Right lobe of liver (tissue), 6 donors: ENCODE measurements around the gene MPP4. TPM values are rescaled to one million over a fixed set of nuclear protein-coding genes. Genes with fewer than 3 reads are reported as not detected.
"Not testable (repeated sequence)": the region's sequence is repeated elsewhere in the genome, so short reads cannot be mapped to it uniquely, and the experiment has no call there.

Experiments
- ATAC-seq, 4 donors: fragments of 200-7000 bp; cut with Tn5 transposase; one replicate each; pipeline ENCODE4 v1.9.1; 2020; ENCODE audit warnings: mild to moderate bottlenecking in 4 of 4, moderate library complexity in 4 of 4
- DNase-seq, 3 donors: peaks; one replicate each; pipeline ENCODE4 v3.0.0-alpha.2; 2020
- H3K27ac ChIP-seq, 3 donors: fragments of 200-600 bp; one replicate each; pipeline ENCODE4 v1.8.0; 2022
- H3K27me3 ChIP-seq, 2 donors: fragments of 200-600 bp; one replicate each; pipeline ENCODE4 v1.8.0; 2022
- H3K36me3 ChIP-seq, 4 donors: fragments of 200-600 bp; sonication (generic) in 1 of 4; one replicate each; pipeline versions ENCODE4 v1.5.1 to v1.8.0; 2017 to 2022; ENCODE audit warnings: control low read depth in 1 of 4
- H3K4me1 ChIP-seq, 4 donors: fragments of 200-600 bp; sonication (generic) in 1 of 4; one replicate each; pipeline versions ENCODE4 v1.5.1 to v1.8.0; 2017 to 2022; ENCODE audit warnings: control low read depth in 1 of 4
- H3K4me3 ChIP-seq, 3 donors: fragments of 200-600 bp; one replicate each; pipeline ENCODE4 v1.8.0; 2022
- H3K9me3 ChIP-seq, 4 donors: fragments of 200-600 bp; sonication (generic) in 1 of 4; one replicate each; pipeline versions ENCODE4 v1.5.1 to v1.8.0; 2017 to 2022; ENCODE audit warnings: control low read depth in 1 of 4
- POLR2A ChIP-seq: fragments of 450-650 bp; IDR thresholded peaks from one replicate; pipeline ENCODE4 v1.6.1; 2017; ENCODE audit warnings: antibody characterized with exemption, mild to moderate bottlenecking
- WGBS: methylation state at CpG from one replicate; pipeline ENCODE4 v1.1.6; 2018; ENCODE audit warnings: low coverage, low lambda C conversion rate; ENCODE audit not compliant: insufficient coverage; ENCODE audit errors: missing lambda C conversion rate; 5-methylcytosine and 5-hydroxymethylcytosine counted together
- intact Hi-C, 2 donors: fragments of 100-400 bp; cut with DNase I; formaldehyde crosslinking; loops; one replicate each; pipeline versions ENCODE4 v1.11.2 to v1.14.1; 2022
- total RNA-seq, 6 experiments: library from RNA; depleted of rRNA in 2 of 6; stranded (reverse); fragments of >200 nt in 2 of 6; fragmentation: NEBNext Ultra II Directional in 3 of 6; extraction: Animal tissue kit (Norgen Biotek cat#: 25700) in 3 of 6; gene quantifications; one replicate each; pipeline versions ENCODE4 v1.1.0 to v1.2.4, GENCODE V29; 2016 to 2023
- TF ChIP-seq, protein P1 (sequence below), 4 donors: fragments of 200-600 bp in 3 of 4; fragments of 450-650 bp in 1 of 4; IDR thresholded peaks; one replicate each; pipeline versions ENCODE4 v1.5.1 to v1.8.0; 2016 to 2022; ENCODE audit warnings: antibody characterized with exemption in 4 of 4, mild to moderate bottlenecking in 2 of 4
- donor health status: DM: no; HTN: yes; CAD: no.
- donor health status: DM: no; HTN: no; CAD: no.
- donor health status: DM: no; HTN: no; CAD: no.
- donor health status: DM: no; HTN: yes; CAD: no.
- donor health status: DM: no; HTN: yes; CAD: no.

The MPP4 gene
- total RNA-seq, 6 experiments from 2014 or later, result 0.12 to 0.15 TPM; not detected in 4

DNA sequence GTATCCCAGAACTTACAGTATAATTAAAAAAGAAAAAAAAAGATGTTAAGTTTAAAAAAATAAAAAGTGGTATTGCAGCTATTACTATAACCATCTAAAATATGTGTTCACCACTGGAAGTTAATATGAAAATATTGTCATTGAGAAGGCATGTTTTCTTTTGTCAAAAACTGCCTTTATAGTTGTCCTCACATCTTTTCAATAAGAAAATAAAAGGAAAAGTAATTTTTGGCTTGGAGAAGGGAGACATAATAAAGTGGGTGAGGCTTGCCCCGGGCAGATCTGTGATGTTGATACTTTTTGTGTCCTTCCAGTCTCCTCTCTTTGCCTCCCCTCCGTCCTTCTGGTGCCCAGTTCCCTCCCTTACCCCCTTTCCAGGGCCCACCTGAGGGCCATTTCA, 24.9 kb downstream of the MPP4 start:
- WGBS, result 70% methylated on average over 2 of the region's 2 CpGs
- Histone ChIP-seq H3K4me3 (no peak overlapping the region), H3K4me1 (no peaks in the 10 kb centered on the region), H3K27me3 (no peaks in the 10 kb centered on the region), H3K27ac (no peak overlapping the region), H3K36me3 (no peaks in the 10 kb centered on the region), H3K9me3 (no peaks in the 10 kb centered on the region)
- DNase-seq (no peak), ATAC-seq (no peak)
- intact Hi-C loops, result no loop called here
- TF ChIP-seq, protein P1, sequence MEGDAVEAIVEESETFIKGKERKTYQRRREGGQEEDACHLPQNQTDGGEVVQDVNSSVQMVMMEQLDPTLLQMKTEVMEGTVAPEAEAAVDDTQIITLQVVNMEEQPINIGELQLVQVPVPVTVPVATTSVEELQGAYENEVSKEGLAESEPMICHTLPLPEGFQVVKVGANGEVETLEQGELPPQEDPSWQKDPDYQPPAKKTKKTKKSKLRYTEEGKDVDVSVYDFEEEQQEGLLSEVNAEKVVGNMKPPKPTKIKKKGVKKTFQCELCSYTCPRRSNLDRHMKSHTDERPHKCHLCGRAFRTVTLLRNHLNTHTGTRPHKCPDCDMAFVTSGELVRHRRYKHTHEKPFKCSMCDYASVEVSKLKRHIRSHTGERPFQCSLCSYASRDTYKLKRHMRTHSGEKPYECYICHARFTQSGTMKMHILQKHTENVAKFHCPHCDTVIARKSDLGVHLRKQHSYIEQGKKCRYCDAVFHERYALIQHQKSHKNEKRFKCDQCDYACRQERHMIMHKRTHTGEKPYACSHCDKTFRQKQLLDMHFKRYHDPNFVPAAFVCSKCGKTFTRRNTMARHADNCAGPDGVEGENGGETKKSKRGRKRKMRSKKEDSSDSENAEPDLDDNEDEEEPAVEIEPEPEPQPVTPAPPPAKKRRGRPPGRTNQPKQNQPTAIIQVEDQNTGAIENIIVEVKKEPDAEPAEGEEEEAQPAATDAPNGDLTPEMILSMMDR (IDR thresholded peaks at IDR 0.05), result no peak
- TF ChIP-seq POLR2A, result no peak

DNA sequence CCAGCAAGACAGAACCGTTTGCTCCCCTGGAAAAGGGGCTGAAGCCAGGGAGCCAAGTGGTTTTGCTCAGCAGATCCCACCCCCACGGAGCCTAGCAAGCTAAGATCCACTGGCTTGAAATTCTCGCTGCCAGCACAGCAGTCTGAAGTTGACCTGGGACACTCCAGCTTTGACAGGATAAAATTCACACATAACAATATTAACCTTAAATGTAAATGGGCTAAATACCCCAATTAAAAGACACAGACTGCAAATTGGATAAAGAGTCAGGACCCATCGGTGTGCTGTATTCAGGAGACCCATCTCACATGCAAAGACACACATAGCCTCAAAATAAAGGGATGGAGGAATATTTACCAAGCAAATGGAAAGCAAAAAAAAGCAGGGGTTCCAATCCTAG, 27.2 kb downstream of the MPP4 start:
- H3K4me1 ChIP-seq, intact Hi-C loops: not testable (repeated sequence)

DNA sequence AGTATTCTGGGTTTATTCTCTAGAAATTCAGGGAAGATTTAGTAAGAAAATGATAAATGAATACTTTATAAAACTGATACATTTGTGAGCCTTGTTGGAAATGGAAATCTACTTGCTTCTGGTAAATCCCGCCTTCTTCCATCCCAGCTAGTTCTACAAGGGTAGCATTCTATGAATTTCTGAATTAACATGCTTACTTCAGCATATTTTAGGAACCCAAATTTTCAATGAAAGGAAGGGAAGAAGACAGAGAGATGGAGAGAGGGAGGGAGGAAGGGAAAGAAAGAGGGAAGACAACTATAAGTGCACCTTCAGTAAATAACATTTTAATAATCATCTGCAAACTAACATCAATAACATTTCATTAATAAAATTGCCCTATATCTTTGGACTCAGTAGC, 28.6 kb downstream of the MPP4 start:
- TF ChIP-seq POLR2A, result no peak
- TF ChIP-seq, protein P1 (IDR thresholded peaks at IDR 0.05), result no peak
- ATAC-seq, result no peak
- H3K4me1 ChIP-seq, result no peaks in the 10 kb centered on the region
- H3K36me3 ChIP-seq, result no peaks in the 10 kb centered on the region
- WGBS, result 78% methylated on average over 1 of the region's 1 CpG
- H3K27ac ChIP-seq, result no peak overlapping the region
- H3K27me3 ChIP-seq, result no peaks in the 10 kb centered on the region
- no peak for DNase-seq
- H3K4me3 ChIP-seq, result no peak overlapping the region
- intact Hi-C loops, result no loop called here
- no peaks in the 10 kb centered on the region for H3K9me3 ChIP-seq

More for the DNA sequence above, 27.2 kb downstream of the MPP4 start:
- not testable (repeated sequence) for H3K27ac ChIP-seq, ATAC-seq, DNase-seq, H3K9me3 ChIP-seq, H3K4me3 ChIP-seq, H3K36me3 ChIP-seq, H3K27me3 ChIP-seq
- WGBS, result 57% methylated on average over 3 of the region's 4 CpGs

DNA sequence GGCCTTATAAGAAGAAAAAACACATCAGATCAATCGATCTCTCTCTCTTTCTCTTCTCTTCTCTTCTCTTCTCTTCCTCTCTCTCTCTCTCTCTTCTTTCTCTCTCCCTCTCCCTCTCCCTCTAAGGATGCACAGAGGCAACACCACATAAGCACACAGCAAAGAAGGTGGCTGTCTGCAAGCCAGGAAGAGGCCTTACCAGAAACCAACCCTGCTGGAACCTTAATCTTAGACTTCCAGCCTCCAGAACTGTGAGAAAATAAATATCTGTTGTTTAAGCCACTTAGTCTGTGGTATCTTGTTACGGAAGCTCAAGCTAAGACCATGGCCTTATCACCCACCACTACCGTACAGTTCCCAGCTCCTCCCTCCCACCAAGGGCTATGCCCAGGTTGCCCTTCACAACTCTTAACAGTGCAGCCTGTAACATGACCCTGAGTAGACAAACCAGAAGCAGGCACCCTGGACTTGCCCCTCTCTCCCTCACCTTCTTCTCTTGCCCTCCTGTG, 30.0 kb downstream of the MPP4 start:
- no peaks in the 10 kb centered on the region for H3K36me3 ChIP-seq
- H3K4me3 ChIP-seq, result no peak overlapping the region
- 48% methylated on average over 3 of the region's 3 CpGs for WGBS
- TF ChIP-seq, protein P1 (IDR thresholded peaks at IDR 0.05), result no peak
- H3K4me1 ChIP-seq, result no peaks in the 10 kb centered on the region
- H3K27me3 ChIP-seq, result no peaks in the 10 kb centered on the region
- H3K27ac ChIP-seq, result no peak overlapping the region
- intact Hi-C loops, result no loop called here
- ATAC-seq, result no peak
- no peak for DNase-seq
- no peaks in the 10 kb centered on the region for H3K9me3 ChIP-seq

DNA sequence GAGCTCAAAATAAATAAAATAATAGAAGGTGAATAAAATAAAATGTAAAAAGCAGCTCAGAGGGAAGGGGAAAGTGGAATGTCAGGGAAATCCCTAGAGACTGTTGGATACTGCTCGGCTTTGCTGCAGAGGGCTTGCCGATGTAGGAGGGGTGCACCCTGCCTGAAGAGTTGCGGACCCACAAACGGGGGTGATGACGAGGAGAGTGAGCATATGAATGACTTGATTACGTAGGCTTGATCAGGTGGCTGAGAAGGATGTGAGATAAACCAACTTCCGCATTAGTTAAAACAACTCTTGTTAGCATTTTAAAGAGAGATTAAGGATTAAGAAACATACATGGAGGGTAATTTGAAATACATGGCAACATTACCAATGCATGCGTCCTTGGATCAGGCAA, 34.1 kb downstream of the MPP4 start:
- TF ChIP-seq POLR2A, result no peak
- TF ChIP-seq, protein P1 (IDR thresholded peaks at IDR 0.05), result no peak
- WGBS, result 64% methylated on average over 8 of the region's 8 CpGs
- ATAC-seq (no peak), DNase-seq (no peak)
- H3K36me3 ChIP-seq, result no peaks in the 10 kb centered on the region
- intact Hi-C loops, result no loop called here
- no peak overlapping the region for H3K27ac ChIP-seq
- no peaks in the 10 kb centered on the region for H3K27me3 ChIP-seq
- no peaks in the 10 kb centered on the region for H3K4me1 ChIP-seq
- H3K9me3 ChIP-seq, result no peaks in the 10 kb centered on the region
- H3K4me3 ChIP-seq, result no peak overlapping the region
